Caco-2 (cell line): ENCODE measurements around the gene PLCB4. TPM values are rescaled to one million over a fixed set of nuclear protein-coding genes. Genes with fewer than 3 reads are reported as not detected.

ENCODE experiments used
- BruUV-seq: library from RNA; stranded (reverse); fragments of 400-500 nt; replicated peaks from 2 replicates; lab custom pipeline; 2021; lab: Mats Ljungman, UMichigan
- CTCF ChIA-PET: fragments of 300-600 bp; sonication (Branson Sonifier 250); formaldehyde crosslinking; loops from one replicate; lab custom pipeline; 2022; ENCODE audit warnings: antibody characterized with exemption; lab: Charles Lee
- POLR2A ChIA-PET: fragments of 300-600 bp; sonication (Branson Sonifier 250); formaldehyde crosslinking; loops from one replicate; lab custom pipeline; 2022; ENCODE audit warnings: antibody characterized with exemption; lab: Charles Lee
- DNase-seq, 2 experiments: peaks; one replicate each; pipeline versions ENCODE4 v3.0.0 to v3.0.0-alpha.2; 2020 to 2022
- H3K27me3 ChIP-seq: replicated peaks from 2 replicates; pipeline ENCODE4 v1.6.0; 2011; ENCODE audit warnings: low read length; ENCODE audit not compliant: control insufficient read depth, insufficient read depth
- H3K36me3 ChIP-seq: 2 replicates; pipeline ENCODE4 v1.5.1; 2011; ENCODE audit warnings: low read length; ENCODE audit not compliant: control insufficient read depth, insufficient read depth
- H3K4me1 ChIP-seq: fragments of 250-450 bp; sonication (Bioruptor Pico); 2 replicates; pipeline ENCODE4 v1.5.1; 2020; ENCODE audit warnings: mild to moderate bottlenecking
- H3K4me3 ChIP-seq: 2 replicates; pipeline ENCODE4 v1.5.1; 2011; ENCODE audit warnings: low read depth, mild to moderate bottlenecking, control low read depth, low read length
- H3K9me3 ChIP-seq: fragments of 250-450 bp; sonication (Bioruptor Pico); 2 replicates; pipeline ENCODE4 v1.5.1; 2020; ENCODE audit warnings: mild to moderate bottlenecking, moderate library complexity
- H3K27ac Mint-ChIP-seq: one replicate; pipeline ENCODE4 v1.8.0; 2022; ENCODE audit warnings: mixed read lengths; ENCODE audit not compliant: unreplicated experiment
- H3K27me3 Mint-ChIP-seq: one replicate; pipeline ENCODE4 v1.8.0; 2022; ENCODE audit warnings: mixed read lengths; ENCODE audit not compliant: insufficient read depth, unreplicated experiment
- H3K36me3 Mint-ChIP-seq: one replicate; pipeline ENCODE4 v1.8.0; 2022; ENCODE audit warnings: mild to moderate bottlenecking, mixed read lengths; ENCODE audit not compliant: insufficient read depth, unreplicated experiment
- H3K4me1 Mint-ChIP-seq: one replicate; pipeline ENCODE4 v1.8.0; 2022; ENCODE audit warnings: low read depth, mixed read lengths; ENCODE audit not compliant: unreplicated experiment
- H3K4me3 Mint-ChIP-seq: one replicate; pipeline ENCODE4 v1.8.0; 2022; ENCODE audit warnings: mild to moderate bottlenecking, moderate library complexity, mixed read lengths; ENCODE audit not compliant: unreplicated experiment
- H3K9me3 Mint-ChIP-seq: one replicate; pipeline ENCODE4 v1.8.0; 2022; ENCODE audit warnings: mixed read lengths; ENCODE audit not compliant: unreplicated experiment
- intact Hi-C: fragments of 100-400 bp; cut with micrococcal nuclease; formaldehyde crosslinking; loops from one replicate; pipeline ENCODE4 v1.10.0; 2022; ENCODE audit not compliant: unreplicated experiment
- total RNA-seq: library from RNA; stranded (reverse); gene quantifications from 2 replicates; pipeline ENCODE4 v1.2.3, GENCODE V29; 2022
- TF ChIP-seq, protein P1 (sequence below), 2 experiments: fragments of 200-600 bp in 1 of 2; IDR thresholded peaks; 1 replicate in 1 of 2; 2 replicates in 1 of 2; pipeline versions ENCODE4 v1.5.1 to v1.8.0; 2011 to 2022; ENCODE audit warnings: antibody characterized with exemption in 1 of 2, control low read depth in 1 of 2, inconsistent platforms in 1 of 2, low read depth in 1 of 2, low read length in 1 of 2, mild to moderate bottlenecking in 1 of 2, moderate library complexity in 1 of 2; ENCODE audit not compliant: insufficient read depth in 1 of 2, severe bottlenecking in 1 of 2, unreplicated experiment in 1 of 2

Gene PLCB4
- total RNA-seq, 1 experiment from 2014 or later = 3.0 TPM

DNA sequence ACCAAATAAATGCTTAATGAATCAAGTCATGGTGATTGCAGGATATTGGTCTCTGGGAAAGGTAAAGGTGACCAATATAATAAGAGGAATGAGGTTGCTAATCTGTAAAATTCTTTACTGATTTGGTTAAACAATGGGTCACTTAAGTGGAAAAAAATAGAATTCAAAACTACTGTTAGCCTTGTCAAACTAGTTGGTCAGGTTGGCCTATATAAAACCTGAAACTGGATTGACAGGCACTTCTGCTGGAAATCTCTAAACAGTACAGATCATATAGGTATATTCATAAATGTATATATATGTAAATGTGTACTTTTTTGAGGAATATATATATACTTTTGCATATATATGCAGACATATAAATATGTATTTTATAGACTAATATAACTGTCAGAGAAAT lies 19.7 kb downstream of the PLCB4 start:
- intact Hi-C loops = loop anchor here (10.0 kb wide), 1 partner anchor 234 kb away; no protein-coding TSS in a partner anchor
- Histone ChIP-seq H3K9me3 (no peaks in the 10 kb centered on the region), H3K4me1 (peaks cover 6% of the 10 kb centered on the region), H3K4me3 (no peak overlapping the region), H3K27me3 (no peaks in the 10 kb centered on the region), H3K36me3 (no peaks in the 10 kb centered on the region)
- TF ChIP-seq, protein P1, sequence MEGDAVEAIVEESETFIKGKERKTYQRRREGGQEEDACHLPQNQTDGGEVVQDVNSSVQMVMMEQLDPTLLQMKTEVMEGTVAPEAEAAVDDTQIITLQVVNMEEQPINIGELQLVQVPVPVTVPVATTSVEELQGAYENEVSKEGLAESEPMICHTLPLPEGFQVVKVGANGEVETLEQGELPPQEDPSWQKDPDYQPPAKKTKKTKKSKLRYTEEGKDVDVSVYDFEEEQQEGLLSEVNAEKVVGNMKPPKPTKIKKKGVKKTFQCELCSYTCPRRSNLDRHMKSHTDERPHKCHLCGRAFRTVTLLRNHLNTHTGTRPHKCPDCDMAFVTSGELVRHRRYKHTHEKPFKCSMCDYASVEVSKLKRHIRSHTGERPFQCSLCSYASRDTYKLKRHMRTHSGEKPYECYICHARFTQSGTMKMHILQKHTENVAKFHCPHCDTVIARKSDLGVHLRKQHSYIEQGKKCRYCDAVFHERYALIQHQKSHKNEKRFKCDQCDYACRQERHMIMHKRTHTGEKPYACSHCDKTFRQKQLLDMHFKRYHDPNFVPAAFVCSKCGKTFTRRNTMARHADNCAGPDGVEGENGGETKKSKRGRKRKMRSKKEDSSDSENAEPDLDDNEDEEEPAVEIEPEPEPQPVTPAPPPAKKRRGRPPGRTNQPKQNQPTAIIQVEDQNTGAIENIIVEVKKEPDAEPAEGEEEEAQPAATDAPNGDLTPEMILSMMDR (IDR thresholded peaks at IDR 0.05; ENCODE audit: insufficient read depth in 1 of 2, low read depth in 1 of 2, low read length in 1 of 2, severe bottlenecking in 1 of 2, unreplicated experiment in 1 of 2) = no peak
- Mint-ChIP-seq H3K4me1 (no peaks in the 10 kb centered on the region), H3K4me3 (no peak overlapping the region), H3K36me3 (no peaks in the 10 kb centered on the region), H3K27ac (no peak overlapping the region), H3K9me3 (no peaks in the 10 kb centered on the region), H3K27me3 (peaks cover 8% of the 10 kb centered on the region)
- ChIA-PET POLR2A (no interaction called here), CTCF (no interaction called here)
- BruUV-seq = no TSS peak
- DNase-seq = no peak

DNA sequence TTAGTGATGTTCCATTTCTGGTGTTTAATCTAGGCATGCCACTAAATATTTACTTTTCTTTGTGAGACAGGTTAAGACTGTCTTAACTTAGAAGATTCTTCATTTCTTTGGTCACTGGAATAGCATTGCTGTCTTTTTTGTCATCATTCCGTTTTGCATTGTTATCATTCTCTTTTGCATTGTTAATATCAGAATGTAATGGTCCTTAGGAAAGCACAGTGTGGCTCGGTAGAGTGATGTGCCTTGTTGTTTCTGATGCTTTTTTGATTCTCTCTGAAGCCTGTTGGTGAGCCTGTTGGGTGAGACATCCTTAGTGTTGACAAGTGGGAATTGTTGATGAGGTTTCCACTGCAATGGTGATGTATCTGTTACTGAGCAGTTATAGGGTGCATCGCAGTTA lies 23.2 kb downstream of the PLCB4 start:
- Mint-ChIP-seq H3K4me1 (no peaks in the 10 kb centered on the region), H3K4me3 (no peak overlapping the region), H3K9me3 (no peaks in the 10 kb centered on the region), H3K36me3 (no peaks in the 10 kb centered on the region), H3K27me3 (peaks cover 3% of the 10 kb centered on the region), H3K27ac (no peak overlapping the region)
- CTCF ChIA-PET = no interaction called here
- no peak for DNase-seq
- H3K27me3 ChIP-seq = no peaks in the 10 kb centered on the region
- TF ChIP-seq, protein P1 (IDR thresholded peaks at IDR 0.05; ENCODE audit: insufficient read depth in 1 of 2, low read depth in 1 of 2, low read length in 1 of 2, severe bottlenecking in 1 of 2, unreplicated experiment in 1 of 2) = no peak
- no TSS peak for BruUV-seq
- POLR2A ChIA-PET = no interaction called here
- no peak overlapping the region for H3K4me3 ChIP-seq
- no peaks in the 10 kb centered on the region for H3K36me3 ChIP-seq
- H3K9me3 ChIP-seq = no peaks in the 10 kb centered on the region
- intact Hi-C loops = no loop called here
- peaks cover 6% of the 10 kb centered on the region for H3K4me1 ChIP-seq

DNA sequence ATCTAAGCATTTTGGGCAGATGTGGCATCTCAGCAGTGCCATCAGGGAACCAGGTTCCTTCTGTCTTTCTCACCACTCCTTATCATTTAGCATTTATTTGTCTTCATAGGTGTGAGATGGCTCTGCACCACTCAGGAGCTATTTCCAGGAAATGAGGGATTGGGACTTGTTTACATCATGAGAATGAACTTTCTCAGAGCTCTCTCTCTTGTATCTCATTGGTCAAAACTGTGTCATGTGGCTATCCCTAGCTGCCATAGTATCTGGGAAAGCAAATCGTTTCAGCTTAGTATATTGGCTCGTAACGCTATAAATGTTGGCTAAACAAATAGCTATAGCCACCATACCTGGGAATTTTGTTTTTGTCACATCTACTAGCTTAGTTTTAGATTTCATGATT lies 23.8 kb downstream of the PLCB4 start:
- H3K27me3 ChIP-seq = no peaks in the 10 kb centered on the region
- BruUV-seq = no TSS peak
- POLR2A ChIA-PET = no interaction called here
- no peaks in the 10 kb centered on the region for H3K36me3 ChIP-seq
- Mint-ChIP-seq H3K27ac (no peak overlapping the region), H3K4me1 (no peaks in the 10 kb centered on the region), H3K36me3 (no peaks in the 10 kb centered on the region), H3K27me3 (peaks cover 3% of the 10 kb centered on the region), H3K9me3 (no peaks in the 10 kb centered on the region), H3K4me3 (no peak overlapping the region)
- no peaks in the 10 kb centered on the region for H3K9me3 ChIP-seq
- TF ChIP-seq, protein P1 (IDR thresholded peaks at IDR 0.05; ENCODE audit: insufficient read depth in 1 of 2, low read depth in 1 of 2, low read length in 1 of 2, severe bottlenecking in 1 of 2, unreplicated experiment in 1 of 2) = no peak
- CTCF ChIA-PET = no interaction called here
- peaks cover 6% of the 10 kb centered on the region for H3K4me1 ChIP-seq
- H3K4me3 ChIP-seq = no peak overlapping the region
- intact Hi-C loops = no loop called here
- no peak for DNase-seq
